HCT116 (cell line): ENCODE results near the gene RAPH1. TPM values are rescaled to one million over a fixed set of nuclear protein-coding genes. Genes with fewer than 3 reads are reported as not detected.

Experiments
- ATAC-seq: fragments of 200-7000 bp; cut with Tn5 transposase; 2 replicates; pipeline ENCODE4 v1.9.1; 2020; ENCODE audit warnings: mild to moderate bottlenecking, moderate library complexity
- BruUV-seq: library from RNA; stranded (reverse); fragments of 400-500 nt; replicated peaks from 2 replicates; lab custom pipeline; 2021; lab: Mats Ljungman, UMichigan
- CTCF ChIA-PET: fragments of 300-600 bp; sonication (Branson Sonifier 250); formaldehyde crosslinking; loops from one replicate; lab custom pipeline; 2021; ENCODE audit warnings: antibody characterized with exemption; lab: Charles Lee
- POLR2A ChIA-PET: fragments of 300-600, 350-600 bp; sonication (Branson Sonifier 250); formaldehyde crosslinking; loops from one replicate; lab custom pipeline; 2021; ENCODE audit warnings: antibody characterized with exemption; lab: Charles Lee
- RAD21 ChIA-PET, 2 experiments: fragments of 300-600 bp; sonication (Branson Sonifier 250); formaldehyde crosslinking; loops; one replicate each; lab custom pipeline; 2023; ENCODE audit warnings: low total read pairs in 2 of 2; ENCODE audit not compliant: uncharacterized antibody in 2 of 2, unreplicated experiment in 2 of 2, low non-redundant PET in 1 of 2; lab: Charles Lee
- DNase-seq: peaks from one replicate; pipeline ENCODE4 v3.0.0-alpha.2; 2010; ENCODE audit warnings: low read depth, low spot score
- H2AFZ ChIP-seq: fragments of 200-600 bp; shearing (Covaris generic), sonication (generic); 2 replicates; pipeline ENCODE4 v1.6.1; 2017; ENCODE audit warnings: low read depth, mixed run types, mixed read lengths, antibody characterized with exemption, low read length; ENCODE audit not compliant: poor library complexity, severe bottlenecking
- H3K27ac ChIP-seq: 2 replicates; pipeline ENCODE4 v1.5.1; 2012; ENCODE audit warnings: low read depth, low read length
- H3K27me3 ChIP-seq: fragments of 200-600 bp; sonication (generic); 2 replicates; pipeline ENCODE4 v1.6.1; 2016; ENCODE audit warnings: mixed run types, low read length, mixed read lengths; ENCODE audit not compliant: insufficient read depth
- H3K36me3 ChIP-seq, 2 experiments: fragments of 200-500 bp in 1 of 2; fragments of 200-600 bp in 1 of 2; sonication (Bioruptor generic) in 1 of 2; sonication (generic) in 1 of 2; 2 replicates each; pipeline versions ENCODE4 v1.5.1 to v1.6.1; 2014 to 2016; ENCODE audit warnings: low read length in 2 of 2, inconsistent platforms in 1 of 2, mixed read lengths in 1 of 2, mixed run types in 1 of 2; ENCODE audit not compliant: insufficient read depth in 2 of 2, control insufficient read depth in 1 of 2
- H3K4me1 ChIP-seq, 2 experiments: fragments of 200-600 bp in 1 of 2; sonication (generic) in 1 of 2; 2 replicates each; pipeline versions ENCODE4 v1.5.1 to v1.6.1; 2012 to 2017; ENCODE audit warnings: low read length in 2 of 2, inconsistent platforms in 1 of 2, mild to moderate bottlenecking in 1 of 2, mixed read lengths in 1 of 2, mixed run types in 1 of 2, moderate library complexity in 1 of 2; ENCODE audit not compliant: insufficient read depth in 2 of 2, control insufficient read depth in 1 of 2
- H3K4me2 ChIP-seq: fragments of 200-600 bp; sonication (generic); 2 replicates; pipeline ENCODE4 v1.6.1; 2017; ENCODE audit warnings: mixed run types, low read length, mixed read lengths
- H3K4me3 ChIP-seq, 2 experiments: fragments of 200-600 bp in 1 of 2; sonication (generic) in 1 of 2; replicated peaks in 1 of 2; 2 replicates each; pipeline ENCODE4 v1.5.1; 2011 to 2016; ENCODE audit warnings: low read length in 2 of 2, control low read depth in 1 of 2, low read depth in 1 of 2, mild to moderate bottlenecking in 1 of 2, mixed read lengths in 1 of 2, mixed run types in 1 of 2
- H3K79me2 ChIP-seq: fragments of 200-600 bp; sonication (generic); 2 replicates; pipeline ENCODE4 v1.6.1; 2017; ENCODE audit warnings: mild to moderate bottlenecking, mixed run types, low read length, moderate library complexity, mixed read lengths; ENCODE audit not compliant: insufficient read depth
- H3K9ac ChIP-seq: fragments of 200-600 bp; sonication (generic); 2 replicates; pipeline ENCODE4 v1.6.1; 2016; ENCODE audit warnings: low read length, mixed read lengths
- H3K9me2 ChIP-seq: fragments of 200-600 bp; sonication (generic), shearing (Covaris generic); 2 replicates; pipeline ENCODE4 v1.6.1; 2017; ENCODE audit warnings: mixed run types, mild to moderate bottlenecking, moderate library complexity; ENCODE audit not compliant: insufficient read depth
- H3K9me3 ChIP-seq, 2 experiments: fragments of 200-500 bp in 1 of 2; fragments of 200-600 bp in 1 of 2; sonication (Bioruptor generic) in 1 of 2; sonication (generic) in 1 of 2; 2 replicates each; pipeline ENCODE4 v1.6.1; 2014 to 2017; ENCODE audit warnings: low read length in 2 of 2, mixed read lengths in 2 of 2, inconsistent platforms in 1 of 2, low read depth in 1 of 2, mild to moderate bottlenecking in 1 of 2, mixed run types in 1 of 2, moderate library complexity in 1 of 2; ENCODE audit not compliant: control insufficient read depth in 1 of 2, insufficient read depth in 1 of 2
- H4K20me1 ChIP-seq: fragments of 200-600 bp; sonication (generic), shearing (Covaris generic); 2 replicates; pipeline ENCODE4 v1.6.1; 2017; ENCODE audit warnings: mixed run types, mild to moderate bottlenecking, moderate library complexity; ENCODE audit not compliant: insufficient read depth
- CEBPB ChIP-seq: IDR thresholded peaks from 2 replicates; pipeline ENCODE4 v1.6.1; 2012; ENCODE audit warnings: low read depth
- CTCF ChIP-seq, 3 experiments: fragments of 200-600 bp in 1 of 3; sonication (generic) in 1 of 3; IDR thresholded peaks in 2 of 3; conservative IDR thresholded peaks in 1 of 3; 2 replicates each; pipeline ENCODE4 v1.5.1; 2012 to 2017; ENCODE audit warnings: low read depth in 2 of 3, low read length in 2 of 3, antibody characterized with exemption in 1 of 3, borderline replicate concordance in 1 of 3, control low read depth in 1 of 3, mild to moderate bottlenecking in 1 of 3, mixed read lengths in 1 of 3, mixed run types in 1 of 3, moderate library complexity in 1 of 3; ENCODE audit not compliant: insufficient read depth in 1 of 3
- ELF1 ChIP-seq: IDR thresholded peaks from 2 replicates; pipeline ENCODE4 v1.6.1; 2012; ENCODE audit warnings: low read depth, borderline replicate concordance
- EZH2 ChIP-seq: fragments of 200-600 bp; sonication (generic); IDR thresholded peaks from 2 replicates; pipeline ENCODE4 v1.6.1; 2017; ENCODE audit warnings: antibody characterized with exemption, mixed run types
- EZH2phosphoT487 ChIP-seq: fragments of 200-600 bp; IDR thresholded peaks from 2 replicates; pipeline ENCODE4 v1.6.1; 2018; ENCODE audit warnings: antibody characterized with exemption, borderline replicate concordance
- FOSL1 ChIP-seq: IDR thresholded peaks from 2 replicates; pipeline ENCODE4 v1.6.1; 2012; ENCODE audit warnings: low read depth
- JUND ChIP-seq: IDR thresholded peaks from 2 replicates; pipeline ENCODE4 v1.6.1; 2012
- POLR2A ChIP-seq: IDR thresholded peaks from 2 replicates; pipeline ENCODE4 v1.7.0; 2011; ENCODE audit warnings: borderline replicate concordance; ENCODE audit not compliant: insufficient read depth, insufficient read length; ENCODE audit errors: extremely low read depth
- REST ChIP-seq: IDR thresholded peaks from 2 replicates; pipeline ENCODE4 v1.6.1; 2012; ENCODE audit warnings: low read depth
- SIN3A ChIP-seq: IDR thresholded peaks from 2 replicates; pipeline ENCODE4 v1.6.1; 2012; ENCODE audit warnings: low read depth
- SP1 ChIP-seq: IDR thresholded peaks from 2 replicates; pipeline ENCODE4 v1.6.1; 2012; ENCODE audit warnings: low read depth
- SRF ChIP-seq: IDR thresholded peaks from 2 replicates; pipeline ENCODE4 v1.6.1; 2012; ENCODE audit warnings: low read depth
- TCF7L2 ChIP-seq: IDR thresholded peaks from 2 replicates; pipeline ENCODE4 v1.7.0; 2011; ENCODE audit warnings: borderline replicate concordance, inconsistent platforms; ENCODE audit not compliant: insufficient read depth, insufficient read length; ENCODE audit errors: extremely low read depth
- ZFX ChIP-seq: fragments of 450-650 bp; IDR thresholded peaks from 2 replicates; pipeline ENCODE4 v1.6.1; 2017
- ZNF274 ChIP-seq: fragments of 200-500 bp; sonication (Bioruptor generic); IDR thresholded peaks from 2 replicates; pipeline ENCODE4 v1.6.1; 2014; ENCODE audit warnings: mild to moderate bottlenecking, low read depth, low read length, inconsistent platforms
- intact Hi-C: fragments of 100-400 bp; cut with micrococcal nuclease; formaldehyde crosslinking; loops from 2 replicates; pipeline ENCODE4 v1.10.0; 2022
- total RNA-seq: library from RNA; stranded (reverse); gene quantifications from one replicate; pipeline ENCODE4 v1.2.1, GENCODE V29; 2021; ENCODE audit not compliant: unreplicated experiment

The RAPH1 gene
- total RNA-seq, 1 experiment from 2014 or later, result 22.3 TPM

GRCh38 chr2:203437511-203437910, 97.6 kb downstream of the RAPH1 start:
- Histone ChIP-seq H3K27ac (no peak overlapping the region), H4K20me1 (no peaks in the 10 kb centered on the region), H3K79me2 (no peaks in the 10 kb centered on the region), H3K4me3 (no peak overlapping the region), H3K9me3 (no peaks in the 10 kb centered on the region), H3K27me3 (no peaks in the 10 kb centered on the region), H3K4me1 (no peaks in the 10 kb centered on the region), H3K4me2 (no peak overlapping the region), H2AFZ (no peak overlapping the region), H3K9ac (no peak overlapping the region), H3K36me3 (peaks cover 0 to 16% of the 10 kb centered on the region in 2 experiments; a peak in 2 of 4 replicates), H3K9me2 (no peaks in the 10 kb centered on the region)
- ATAC-seq (no peak), DNase-seq (no peak)
- CTCF ChIA-PET, result no interaction called here
- intact Hi-C loops, result no loop called here
- no peak for TF ChIP-seq SRF
- TF ChIP-seq REST, result no peak
- TF ChIP-seq JUND, result no peak
- TF ChIP-seq ZNF274, result no peak
- no peak for TF ChIP-seq FOSL1
- TF ChIP-seq TCF7L2, result no peak
- no peak for TF ChIP-seq POLR2A
- no peak for TF ChIP-seq CTCF (IDR thresholded peaks at IDR 0.05 in 2 of 3, conservative IDR thresholded peaks at IDR 0.05 in 1 of 3; ENCODE audit: borderline replicate concordance in 1 of 3, insufficient read depth in 1 of 3, low read depth in 2 of 3, low read length in 2 of 3)
- TF ChIP-seq CEBPB, result no peak
- no peak for TF ChIP-seq EZH2phosphoT487
- no peak for TF ChIP-seq ZFX
- no peak for TF ChIP-seq ELF1
- no peak for TF ChIP-seq SIN3A
- no peak for TF ChIP-seq EZH2
- TF ChIP-seq SP1, result no peak
- BruUV-seq, result no TSS peak
- POLR2A ChIA-PET, result no interaction called here
- RAD21 ChIA-PET, result no interaction called here
